IPS-18a (cell line): ENCODE data around the gene GDPGP1.

Experiments
- H3K27ac ChIP-seq: one replicate; pipeline ENCODE4 v1.5.1; 2013; ENCODE audit warnings: low read length
- H3K27me3 ChIP-seq: one replicate; pipeline ENCODE4 v1.6.1; 2013; ENCODE audit warnings: mild to moderate bottlenecking, low read length; ENCODE audit not compliant: control insufficient read depth, insufficient read depth
- H3K36me3 ChIP-seq: one replicate; pipeline ENCODE4 v1.6.1; 2013; ENCODE audit warnings: low read depth, low read length; ENCODE audit not compliant: control insufficient read depth
- H3K4me1 ChIP-seq: one replicate; pipeline ENCODE4 v1.6.1; 2013; ENCODE audit warnings: low read depth, low read length; ENCODE audit not compliant: control insufficient read depth
- H3K4me3 ChIP-seq: one replicate; pipeline ENCODE4 v1.5.1; 2013; ENCODE audit warnings: low read length
- H3K9ac ChIP-seq: one replicate; pipeline ENCODE4 v1.6.1; 2013; ENCODE audit warnings: mild to moderate bottlenecking, low read length, moderate library complexity
- H3K9me3 ChIP-seq: one replicate; pipeline ENCODE4 v1.6.1; 2013; ENCODE audit warnings: low read depth, low read length; ENCODE audit not compliant: control insufficient read depth

Gene GDPGP1

DNA sequence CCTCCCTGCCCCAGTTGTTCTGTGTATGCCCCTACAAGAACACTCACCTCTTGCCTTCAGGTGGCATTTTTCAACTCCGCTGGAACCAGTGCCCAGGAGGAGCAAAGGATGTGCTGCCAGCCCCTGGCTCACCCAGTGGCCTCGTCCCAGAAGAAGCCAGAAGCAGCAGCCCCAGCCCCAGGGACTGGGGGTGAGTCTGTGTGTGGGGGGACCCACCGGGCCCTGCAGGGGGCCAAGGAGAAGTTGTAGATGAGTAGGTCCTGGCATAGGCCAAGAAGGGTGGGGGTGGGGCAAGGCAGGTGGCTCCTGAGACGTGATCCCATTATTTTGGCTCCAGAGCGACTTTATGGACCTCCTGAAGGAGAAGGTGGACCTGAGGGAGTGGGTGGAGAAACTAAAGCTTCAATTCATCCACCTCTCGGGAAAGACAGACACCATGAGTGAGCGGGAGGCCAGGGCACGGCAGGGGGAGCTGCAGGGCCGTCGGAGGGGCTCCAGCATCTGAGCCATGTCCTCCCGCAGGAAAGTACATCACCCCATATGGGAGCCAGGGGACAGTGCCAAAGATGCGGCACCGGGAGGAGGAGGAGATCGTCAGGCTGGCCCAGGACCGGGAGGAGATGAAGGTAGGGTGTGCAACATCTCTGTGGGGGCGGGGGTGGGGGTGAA, 60.7 kb downstream of the GDPGP1 start:
- H3K4me1 ChIP-seq: no peaks in the 10 kb centered on the region
- H3K36me3 ChIP-seq: no peaks in the 10 kb centered on the region
- no peak overlapping the region for H3K4me3 ChIP-seq
- H3K9ac ChIP-seq: no peak overlapping the region
- no peak overlapping the region for H3K27ac ChIP-seq
- no peaks in the 10 kb centered on the region for H3K9me3 ChIP-seq
- no peaks in the 10 kb centered on the region for H3K27me3 ChIP-seq

DNA sequence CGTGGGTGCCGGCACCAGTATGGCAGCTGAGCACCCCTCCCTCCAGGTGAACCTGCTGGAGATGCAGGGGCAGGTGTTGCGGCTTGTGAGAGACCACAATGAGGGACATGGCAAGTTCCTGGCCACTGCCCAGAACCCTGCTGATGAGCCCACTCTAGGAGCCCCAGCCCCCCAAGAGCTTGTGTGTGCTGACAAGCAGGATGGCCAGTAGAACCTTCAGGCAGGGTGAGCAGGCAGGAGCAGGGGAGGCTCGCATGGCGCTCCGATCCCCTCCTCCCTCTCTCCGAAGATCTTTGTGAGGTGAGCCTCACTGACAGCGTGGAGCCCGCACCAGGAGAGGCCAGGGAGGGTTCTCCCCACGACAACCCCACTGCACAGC, 61.2 kb downstream of the GDPGP1 start:
- no peaks in the 10 kb centered on the region for H3K36me3 ChIP-seq
- H3K4me3 ChIP-seq: no peak overlapping the region
- H3K9ac ChIP-seq: no peak overlapping the region
- no peak overlapping the region for H3K27ac ChIP-seq
- H3K9me3 ChIP-seq: no peaks in the 10 kb centered on the region
- H3K4me1 ChIP-seq: no peaks in the 10 kb centered on the region
- no peaks in the 10 kb centered on the region for H3K27me3 ChIP-seq
